MM.1S (cell line): ENCODE data around the gene PTPRC.

Source experiments
- CTCF ChIP-seq: fragments of 300-600 bp; sonication (generic); IDR thresholded peaks from 2 replicates; pipeline ENCODE4 v1.5.1; 2016; ENCODE audit warnings: antibody characterized with exemption, low read length, mixed read lengths
- EZH2 ChIP-seq: fragments of 300-600 bp; sonication (generic); optimal IDR thresholded peaks from 2 replicates; pipeline ENCODE3; 2017; ENCODE audit warnings: low read depth, mild to moderate bottlenecking, antibody characterized with exemption, low read length, mixed read lengths
- EZH2phosphoT487 ChIP-seq: fragments of 300-600 bp; sonication (generic); IDR thresholded peaks from 2 replicates; pipeline ENCODE4 v1.6.1; 2018; ENCODE audit warnings: antibody characterized with exemption, low read length

DNA sequence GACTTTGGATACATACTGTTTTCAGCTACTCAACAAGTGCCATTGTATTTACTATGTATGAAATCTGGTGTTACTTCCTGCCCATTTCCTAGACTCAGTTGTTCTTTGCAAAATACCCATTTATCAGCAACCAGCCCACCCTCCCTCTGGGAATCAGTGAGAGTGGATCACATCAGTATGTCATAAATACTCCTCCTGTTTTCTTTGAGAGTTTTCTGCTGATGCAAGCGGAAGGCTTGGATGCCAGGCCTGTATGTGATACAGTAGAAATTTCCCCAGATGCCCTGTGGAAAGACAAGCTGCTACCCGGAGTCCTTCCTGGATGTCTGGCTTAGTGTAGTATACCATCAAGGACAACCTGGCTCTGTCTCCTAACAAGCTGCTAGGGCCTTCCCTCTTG is 2.4 kb upstream of the PTPRC start:
- TF ChIP-seq CTCF (no peak), EZH2 (no peak), EZH2phosphoT487 (no peak)
